HK-2 (cell line): ENCODE results near the gene PACSIN2.
A peak's percentile ranks its signal among the peaks of the same experiment; 100 is the strongest.
"Not testable (repeated sequence)": the region's sequence is repeated elsewhere in the genome, so short reads cannot be mapped to it uniquely, and the experiment has no call there.

ENCODE experiments used
- DNase-seq: peaks from one replicate; pipeline ENCODE4 v3.0.0-alpha.2; 2018; ENCODE audit not compliant: unreplicated experiment

The PACSIN2 gene

GRCh38 chr22:42992886-42993479 lies 22.0 kb downstream of the PACSIN2 start:
- no peak for DNase-seq

GRCh38 chr22:42992092-42992491 lies 22.9 kb downstream of the PACSIN2 start:
- no peak for DNase-seq

- DNase-seq, result peak; percentile 33
Measured at GRCh38 chr22:42991010-42991651, 23.8 kb downstream of the PACSIN2 start.

- DNase-seq, result peak; percentile 58
Measured at GRCh38 chr22:42990131-42990838, 24.7 kb downstream of the PACSIN2 start.

- DNase-seq, result no peak
Measured at GRCh38 chr22:42986115-42986514, 28.8 kb downstream of the PACSIN2 start.

- no peak for DNase-seq
Measured at GRCh38 chr22:42985531-42985905, 29.4 kb downstream of the PACSIN2 start.

GRCh38 chr22:42984814-42985530 lies 30.0 kb downstream of the PACSIN2 start:
- no peak for DNase-seq

- DNase-seq, result no peak
Measured at GRCh38 chr22:42984397-42984796, 30.6 kb downstream of the PACSIN2 start.

- no peak for DNase-seq
Measured at GRCh38 chr22:42983470-42983869, 31.5 kb downstream of the PACSIN2 start.

- no peak for DNase-seq
Measured at GRCh38 chr22:42979606-42980005, 35.3 kb downstream of the PACSIN2 start.

- no peak for DNase-seq
Measured at GRCh38 chr22:42978453-42979103, 36.4 kb downstream of the PACSIN2 start.

- no peak for DNase-seq
Measured at GRCh38 chr22:42977569-42977968, 37.4 kb downstream of the PACSIN2 start.

- no peak for DNase-seq
Measured at GRCh38 chr22:42976217-42976933, 38.6 kb downstream of the PACSIN2 start.

GRCh38 chr22:42974223-42974622 lies 40.7 kb downstream of the PACSIN2 start:
- DNase-seq, result no peak

- no peak for DNase-seq
Measured at GRCh38 chr22:42973536-42973881, 41.4 kb downstream of the PACSIN2 start.

- no peak for DNase-seq
Measured at GRCh38 chr22:42972649-42973535, 42.1 kb downstream of the PACSIN2 start.

GRCh38 chr22:42971473-42971860 lies 43.5 kb downstream of the PACSIN2 start:
- DNase-seq, result not testable (repeated sequence)

GRCh38 chr22:42970029-42970428 lies 44.9 kb downstream of the PACSIN2 start:
- no peak for DNase-seq

- no peak for DNase-seq
Measured at GRCh38 chr22:42969348-42969975, 45.5 kb downstream of the PACSIN2 start.

- no peak for DNase-seq
Measured at GRCh38 chr22:42967933-42968332, 47.0 kb downstream of the PACSIN2 start.
